HepG2 (cell line): Measurements from ENCODE around the gene DPP6. TPM values are rescaled to one million over a fixed set of nuclear protein-coding genes. Genes with fewer than 3 reads are reported as not detected.

ENCODE experiments used
- ATAC-seq: fragments of 200-7000 bp; cut with Tn5 transposase; 3 replicates; pipeline ENCODE4 v1.9.1; 2020; ENCODE audit warnings: mild to moderate bottlenecking, moderate library complexity
- BruUV-seq: library from RNA; stranded (reverse); fragments of 400-500 nt; replicated peaks from 2 replicates; lab custom pipeline; 2021; lab: Mats Ljungman, UMichigan
- CTCF ChIA-PET: fragments of 300-600 bp; formaldehyde crosslinking; extraction: SDS; loops from one replicate; lab custom pipeline; 2021; ENCODE audit warnings: low total read pairs, inconsistent platforms, low intra/inter-chr PET ratio; lab: Yijun Ruan, JAX
- POLR2A ChIA-PET: fragments of 350-600 bp; sonication (Branson Sonifier 250); formaldehyde crosslinking; loops from one replicate; lab custom pipeline; 2020; ENCODE audit warnings: antibody characterized with exemption, inconsistent platforms; lab: Yijun Ruan, JAX
- DNase-seq: peaks from one replicate; pipeline ENCODE4 v3.0.0-alpha.2; 2015; ENCODE audit warnings: low spot score
- FAIRE-seq: peaks from 3 replicates; lab custom pipeline; 2011; peaks lifted over from hg19 to GRCh38; lab: Jason Lieb, UNC
- H2AFZ ChIP-seq: one replicate; pipeline ENCODE4 v1.6.1; 2011; ENCODE audit warnings: low read length, inconsistent platforms
- H3K27ac ChIP-seq: fragments of 300-600 bp; 3 replicates; pipeline ENCODE4 v1.8.0; 2011; ENCODE audit warnings: mixed run types, mild to moderate bottlenecking, mixed read lengths, low read length, inconsistent platforms; ENCODE audit not compliant: insufficient read depth; ENCODE audit errors: extremely low read length
- H3K27me3 ChIP-seq, 2 experiments: fragments of 200-600 bp in 1 of 2; 2 replicates in 1 of 2; 3 replicates in 1 of 2; pipeline versions ENCODE4 v1.6.0 to v1.8.0; 2011; ENCODE audit warnings: low read length in 2 of 2, mild to moderate bottlenecking in 2 of 2, moderate library complexity in 2 of 2, inconsistent platforms in 1 of 2; ENCODE audit not compliant: insufficient read depth in 2 of 2, control insufficient read depth in 1 of 2
- H3K36me3 ChIP-seq, 2 experiments: fragments of 200-600 bp in 1 of 2; replicated peaks in 1 of 2; 2 replicates in 1 of 2; 3 replicates in 1 of 2; pipeline versions ENCODE4 v1.5.1 to v1.8.0; 2011; ENCODE audit warnings: low read length in 2 of 2, inconsistent platforms in 1 of 2; ENCODE audit not compliant: insufficient read depth in 2 of 2, control insufficient read depth in 1 of 2
- H3K4me1 ChIP-seq: 2 replicates; pipeline ENCODE4 v1.5.1; 2012; ENCODE audit warnings: low read length, inconsistent platforms; ENCODE audit not compliant: insufficient read depth
- H3K4me2 ChIP-seq: 2 replicates; pipeline ENCODE4 v1.6.0; 2011; ENCODE audit warnings: low read depth, low read length, inconsistent platforms
- H3K4me3 ChIP-seq, 3 experiments: fragments of 200-600 bp in 1 of 3; sonication (generic), shearing (Covaris generic) in 1 of 3; replicated peaks in 1 of 3; 2 replicates each; pipeline ENCODE4 v1.5.1; 2011 to 2016; ENCODE audit warnings: low read length in 3 of 3, inconsistent platforms in 2 of 3, low read depth in 2 of 3, mild to moderate bottlenecking in 2 of 3, control low read depth in 1 of 3, mixed read lengths in 1 of 3; ENCODE audit not compliant: insufficient read depth in 1 of 3
- H3K79me2 ChIP-seq: one replicate; pipeline ENCODE4 v1.6.1; 2011; ENCODE audit warnings: low read length, inconsistent platforms; ENCODE audit not compliant: insufficient read depth
- H3K9ac ChIP-seq: 2 replicates; pipeline ENCODE4 v1.6.0; 2011; ENCODE audit warnings: mild to moderate bottlenecking, low read depth, low read length, inconsistent platforms; ENCODE audit not compliant: insufficient read depth
- H3K9me3 ChIP-seq: 2 replicates; pipeline ENCODE4 v1.5.1; 2012; ENCODE audit warnings: mild to moderate bottlenecking, low read length
- H4K20me1 ChIP-seq: 2 replicates; pipeline ENCODE4 v1.6.0; 2011; ENCODE audit warnings: inconsistent platforms, mild to moderate bottlenecking, low read length, moderate library complexity; ENCODE audit not compliant: insufficient read depth
- CREB1 ChIP-seq, 2 experiments: fragments of 450-650 bp in 1 of 2; IDR thresholded peaks; 2 replicates each; pipeline ENCODE4 v1.6.1; 2016 to 2017; ENCODE audit warnings: control low read depth in 1 of 2, mild to moderate bottlenecking in 1 of 2, missing compliant biosample characterization in 1 of 2, missing genetic modification characterization in 1 of 2
- ERF ChIP-seq: IDR thresholded peaks from 2 replicates; pipeline ENCODE4 v1.6.1; 2018; ENCODE audit warnings: missing biosample characterization, missing genetic modification reagents
- GATAD1 ChIP-seq: IDR thresholded peaks from 2 replicates; pipeline ENCODE4 v1.6.1; 2016; ENCODE audit warnings: missing genetic modification reagents, missing compliant biosample characterization
- GLI4 ChIP-seq: sonication (generic); formaldehyde crosslinking; IDR thresholded peaks from 2 replicates; pipeline ENCODE4 v1.5.1; 2020; ENCODE audit warnings: missing genetic modification reagents, mild to moderate bottlenecking, moderate library complexity, borderline replicate concordance
- HES4 ChIP-seq: sonication (generic); formaldehyde crosslinking; IDR thresholded peaks from 2 replicates; pipeline ENCODE4 v1.9.0; 2021; ENCODE audit warnings: mild to moderate bottlenecking, missing genetic modification reagents, borderline replicate concordance
- KMT2B ChIP-seq: IDR thresholded peaks from 2 replicates; pipeline ENCODE4 v1.6.1; 2016; ENCODE audit warnings: missing genetic modification reagents, missing compliant biosample characterization
- TRIM24 ChIP-seq: sonication (generic); formaldehyde crosslinking; IDR thresholded peaks from 2 replicates; pipeline ENCODE4 v1.8.0; 2022; ENCODE audit warnings: mild to moderate bottlenecking, missing genetic modification reagents
- ZNF17 ChIP-seq: sonication (generic); formaldehyde crosslinking; IDR thresholded peaks from 2 replicates; pipeline ENCODE4 v1.5.0; 2020; ENCODE audit warnings: mild to moderate bottlenecking, missing genetic modification reagents
- ZNF318 ChIP-seq: sonication (generic); formaldehyde crosslinking; IDR thresholded peaks from 2 replicates; pipeline ENCODE4 v1.4.0; 2020; ENCODE audit warnings: mild to moderate bottlenecking, missing genetic modification reagents
- ZNF383 ChIP-seq: sonication (generic); formaldehyde crosslinking; IDR thresholded peaks from 2 replicates; pipeline ENCODE4 v1.4.0; 2020; ENCODE audit warnings: missing genetic modification reagents, mild to moderate bottlenecking, borderline replicate concordance
- ZNF431 ChIP-seq: sonication (generic); formaldehyde crosslinking; IDR thresholded peaks from 2 replicates; pipeline ENCODE4 v1.9.0; 2022; ENCODE audit warnings: missing genetic modification reagents, low read depth, mild to moderate bottlenecking, borderline replicate concordance
- ZNF678 ChIP-seq: sonication (generic); formaldehyde crosslinking; IDR thresholded peaks from 2 replicates; pipeline ENCODE4 v1.4.0; 2020; ENCODE audit warnings: mild to moderate bottlenecking, missing genetic modification reagents
- ZSCAN25 ChIP-seq: sonication (generic); formaldehyde crosslinking; IDR thresholded peaks from 2 replicates; pipeline ENCODE4 v1.8.0; 2022; ENCODE audit warnings: mild to moderate bottlenecking, missing genetic modification reagents
- ZXDC ChIP-seq: sonication (generic); formaldehyde crosslinking; IDR thresholded peaks from 2 replicates; pipeline ENCODE4 v1.5.0; 2020; ENCODE audit warnings: mild to moderate bottlenecking, missing genetic modification reagents
- WGBS: methylation state at CpG from one replicate; pipeline ENCODE4 v1.1.6; 2017; ENCODE audit warnings: low lambda C conversion rate; 5-methylcytosine and 5-hydroxymethylcytosine counted together
- in situ Hi-C: cut with HindIII; loops from 2 replicates; pipeline ENCODE4 v1.10.0; 2017; ENCODE audit warnings: low pct_unique_long_range_greater_than_20kb; ENCODE audit not compliant: extremely low pct_ligation_motif_present
- intact Hi-C: fragments of 100-400 bp; cut with micrococcal nuclease; formaldehyde crosslinking; loops from one replicate; pipeline ENCODE4 v1.10.0; 2022; ENCODE audit not compliant: unreplicated experiment
- polyA plus RNA-seq, 8 experiments: library from polyadenylated mRNA; depleted of rRNA in 3 of 8; stranded (reverse) in 7 of 8; unstranded in 1 of 8; fragments of >200 nt; fragmentation: Illumina TruSeq in 4 of 8; extraction: Trizol in 4 of 8; gene quantifications; 2 replicates each; pipeline versions ENCODE4 v1.2.1 to v1.2.3, GENCODE V29; 2011 to 2016; ENCODE audit warnings: low read depth in 4 of 8, missing spikeins in 1 of 8, mixed read lengths in 1 of 8; ENCODE audit not compliant: insufficient read depth in 1 of 8
- total RNA-seq, 5 experiments: library from RNA; depleted of rRNA; stranded (reverse); fragments of >200 nt; fragmentation: Illumina TruSeq; extraction: Trizol; gene quantifications; 2 replicates each; pipeline ENCODE4 v1.2.3, GENCODE V29; 2016; ENCODE audit warnings: low read depth in 1 of 5

The DPP6 gene
- total and polyA plus RNA-seq, 2 of the 13 experiments (the other 11 are each of a cell fraction or from before 2014, with no cell fraction given): not detected

- FAIRE-seq (no peak), ATAC-seq (no peak), DNase-seq (no peak)
- no peak overlapping the region for H3K27ac ChIP-seq
- POLR2A ChIA-PET: no interaction called here
- no peak overlapping the region for H3K4me3 ChIP-seq
- H3K27me3 ChIP-seq: peaks cover 10 to 45% of the 10 kb centered on the region in 2 experiments; a peak in 4 of 5 replicates
- H3K9me3 ChIP-seq: no peaks in the 10 kb centered on the region
- no peak overlapping the region for H3K9ac ChIP-seq
- no peaks in the 10 kb centered on the region for H3K4me1 ChIP-seq
- CTCF ChIA-PET: no interaction called here
- BruUV-seq: no TSS peak
- WGBS: 19% methylated on average over 9 of the region's 9 CpGs
- H4K20me1 ChIP-seq: no peaks in the 10 kb centered on the region
- no peak overlapping the region for H2AFZ ChIP-seq
- intact Hi-C loops: no loop called here
- in situ Hi-C loops: no loop called here
- H3K4me2 ChIP-seq: no peak overlapping the region
- H3K36me3 ChIP-seq: no peaks in the 10 kb centered on the region
- no peaks in the 10 kb centered on the region for H3K79me2 ChIP-seq
- TF ChIP-seq CREB1 (IDR thresholded peaks at IDR 0.05) (no peak), CREB1 (CRISPR knock-in tag; IDR thresholded peaks at IDR 0.05) (no peak), GLI4 (CRISPR knock-in tag) (no peak), ZNF383 (CRISPR knock-in tag) (no peak), ZNF318 (CRISPR knock-in tag) (no peak), ZSCAN25 (no peak), KMT2B (CRISPR knock-in tag) (no peak), ZNF431 (CRISPR knock-in tag) (no peak), GATAD1 (CRISPR knock-in tag) (no peak), ZNF678 (CRISPR knock-in tag) (no peak), ZNF17 (CRISPR knock-in tag) (no peak), TRIM24 (CRISPR knock-in tag) (no peak), HES4 (CRISPR knock-in tag) (no peak), ERF (no peak), ZXDC (CRISPR knock-in tag) (no peak)
Observed at GRCh38 chr7:154877031-154877430, 824.8 kb downstream of the DPP6 start.
